ENCODE results near the gene ABCA1.
A peak's percentile ranks its signal among the peaks of the same experiment; 100 is the strongest.

Gene ABCA1

GRCh38 chr9:104748359-104749031 lies 179.5 kb downstream of the ABCA1 start:
- DNase-seq = no peak
- in situ Hi-C loops (cut with MboI; ENCODE audit: low pct_unique_long_range_greater_than_20kb, low sequenced_read_pairs) = no loop called here

- in situ Hi-C loops (cut with MboI; ENCODE audit: low pct_unique_long_range_greater_than_20kb, low sequenced_read_pairs) = no loop called here
- peak; percentile 94 for DNase-seq
Observed at GRCh38 chr9:104747565-104748358, 180.2 kb downstream of the ABCA1 start, which contains the start of gene NIPSNAP3A. TSS of gene NIPSNAP3A (plus strand) at chr9:104747683. CDS start at chr9:104747793, 110 bp downstream.

- no peak for DNase-seq
- in situ Hi-C loops (cut with MboI; ENCODE audit: low pct_unique_long_range_greater_than_20kb, low sequenced_read_pairs) = no loop called here
Observed at GRCh38 chr9:104747245-104747564, 180.8 kb downstream of the ABCA1 start.

- in situ Hi-C loops (cut with MboI; ENCODE audit: low pct_unique_long_range_greater_than_20kb, low sequenced_read_pairs) = no loop called here
- no peak for DNase-seq
Observed at GRCh38 chr9:104746798-104747197, 181.2 kb downstream of the ABCA1 start.

GRCh38 chr9:104746285-104746684 lies 181.7 kb downstream of the ABCA1 start:
- in situ Hi-C loops (cut with MboI; ENCODE audit: low pct_unique_long_range_greater_than_20kb, low sequenced_read_pairs) = no loop called here
- DNase-seq = no peak

GRCh38 chr9:104745852-104746251 lies 182.1 kb downstream of the ABCA1 start:
- in situ Hi-C loops (cut with MboI; ENCODE audit: low pct_unique_long_range_greater_than_20kb, low sequenced_read_pairs) = no loop called here
- DNase-seq = no peak

- in situ Hi-C loops (cut with MboI; ENCODE audit: low pct_unique_long_range_greater_than_20kb, low sequenced_read_pairs) = no loop called here
- DNase-seq = peak; percentile 71
Observed at GRCh38 chr9:104743376-104743985, 184.5 kb downstream of the ABCA1 start.

- no peak for DNase-seq
- in situ Hi-C loops (cut with MboI; ENCODE audit: low pct_unique_long_range_greater_than_20kb, low sequenced_read_pairs) = no loop called here
Observed at GRCh38 chr9:104740621-104741020, 187.3 kb downstream of the ABCA1 start.

GRCh38 chr9:104738452-104738851 lies 189.5 kb downstream of the ABCA1 start:
- in situ Hi-C loops (cut with MboI; ENCODE audit: low pct_unique_long_range_greater_than_20kb, low sequenced_read_pairs) = no loop called here
- no peak for DNase-seq
